ENCODE measurements around the gene ZBTB7C. TPM values are rescaled to one million over a fixed set of nuclear protein-coding genes. Genes with fewer than 3 reads are reported as not detected.

ZBTB7C gene
- total and polyA plus RNA-seq, 5 donors, result 0.88 to 3.7 (median 2.0) TPM

- no peak for ATAC-seq
- Histone ChIP-seq H3K4me3 (ENCODE audit: low read length) (no peak overlapping the region), H3K27ac (ENCODE audit: low read length) (no peak overlapping the region), H3K27me3 (ENCODE audit: control insufficient read depth, insufficient read depth) (no peaks in the 10 kb centered on the region), H3K4me1 (ENCODE audit: control insufficient read depth, insufficient read depth, low read length) (no peaks in the 10 kb centered on the region), H3K9me3 (ENCODE audit: control insufficient read depth, low read length) (no peaks in the 10 kb centered on the region)
- DNase-seq, result no peak
- WGBS, result 86% methylated on average over 5 of the region's 5 CpGs
- intact Hi-C loops (cut with DNase I), result no loop called here
These were observed 159.3 kb downstream of the ZBTB7C start for GRCh38 chr18:48249854-48250253.

- intact Hi-C loops (cut with DNase I), result no loop called here
- DNase-seq (no peak), ATAC-seq (no peak)
- Histone ChIP-seq H3K4me1 (ENCODE audit: control insufficient read depth, insufficient read depth, low read length) (no peaks in the 10 kb centered on the region), H3K9me3 (ENCODE audit: control insufficient read depth, low read length) (no peaks in the 10 kb centered on the region), H3K4me3 (ENCODE audit: low read length) (no peak overlapping the region), H3K27me3 (ENCODE audit: control insufficient read depth, insufficient read depth) (no peaks in the 10 kb centered on the region), H3K27ac (ENCODE audit: low read length) (no peak overlapping the region)
These were observed 164.7 kb downstream of the ZBTB7C start for GRCh38 chr18:48244530-48244929.

- H3K27ac ChIP-seq (ENCODE audit: low read length), result no peak overlapping the region
- DNase-seq (no peak), ATAC-seq (peak in 1 of 2 donors; percentile 24)
- no peaks in the 10 kb centered on the region for H3K27me3 ChIP-seq (ENCODE audit: control insufficient read depth, insufficient read depth)
- H3K4me3 ChIP-seq (ENCODE audit: low read length), result no peak overlapping the region
- WGBS, result 50% methylated on average over 3 of the region's 3 CpGs
- intact Hi-C loops (cut with DNase I), result no loop called here
- H3K9me3 ChIP-seq (ENCODE audit: control insufficient read depth, low read length), result no peaks in the 10 kb centered on the region
- no peaks in the 10 kb centered on the region for H3K4me1 ChIP-seq (ENCODE audit: control insufficient read depth, insufficient read depth, low read length)
These were observed 170.5 kb downstream of the ZBTB7C start for GRCh38 chr18:48238636-48239035.

DNA sequence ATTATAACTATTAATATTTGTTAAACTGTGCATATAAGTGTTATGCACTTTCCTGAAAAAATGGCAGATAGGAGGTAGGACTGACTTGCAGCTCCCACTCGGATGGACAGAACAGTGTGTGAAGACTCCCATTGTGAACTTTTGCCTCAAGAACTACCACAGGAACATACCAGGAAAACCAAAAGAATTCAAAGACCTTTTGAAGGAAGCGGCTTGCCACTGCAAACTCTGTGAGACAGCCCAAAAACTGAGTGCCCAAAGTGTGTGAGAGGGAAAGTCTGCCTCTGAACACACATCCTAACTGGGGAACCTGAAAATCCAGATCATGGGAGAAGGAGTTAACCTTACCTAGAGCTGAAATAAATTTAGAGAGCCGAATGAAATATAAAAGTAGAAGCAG, 171.0 kb downstream of the ZBTB7C start:
- H3K27me3 ChIP-seq (ENCODE audit: control insufficient read depth, insufficient read depth), result no peaks in the 10 kb centered on the region
- no peak overlapping the region for H3K27ac ChIP-seq (ENCODE audit: low read length)
- no peak for ATAC-seq
- H3K4me3 ChIP-seq (ENCODE audit: low read length), result no peak overlapping the region
- no peaks in the 10 kb centered on the region for H3K4me1 ChIP-seq (ENCODE audit: control insufficient read depth, insufficient read depth, low read length)
- intact Hi-C loops (cut with DNase I), result no loop called here
- no peak for DNase-seq
- H3K9me3 ChIP-seq (ENCODE audit: control insufficient read depth, low read length), result no peaks in the 10 kb centered on the region
- WGBS, result 70% methylated on average over 3 of the region's 3 CpGs

GRCh38 chr18:48236822-48237221, 172.4 kb downstream of the ZBTB7C start:
- Histone ChIP-seq H3K27me3 (ENCODE audit: control insufficient read depth, insufficient read depth) (no peaks in the 10 kb centered on the region), H3K4me3 (ENCODE audit: low read length) (no peak overlapping the region), H3K27ac (ENCODE audit: low read length) (no peak overlapping the region), H3K9me3 (ENCODE audit: control insufficient read depth, low read length) (no peaks in the 10 kb centered on the region), H3K4me1 (ENCODE audit: control insufficient read depth, insufficient read depth, low read length) (no peaks in the 10 kb centered on the region)
- WGBS, result 60% methylated on average over 2 of the region's 2 CpGs
- intact Hi-C loops (cut with DNase I), result no loop called here
- DNase-seq, result no peak
- peak in 1 of 2 donors; percentile 60 for ATAC-seq

GRCh38 chr18:48230467-48231113, 178.6 kb downstream of the ZBTB7C start:
- ATAC-seq (peak; percentile 56 to 57), DNase-seq (peak; percentile 60 to 87 (median 80))
- 85% methylated on average over 7 of the region's 7 CpGs for WGBS
- intact Hi-C loops (cut with DNase I), result no loop called here
- no peaks in the 10 kb centered on the region for H3K27me3 ChIP-seq (ENCODE audit: control insufficient read depth, insufficient read depth)
- H3K27ac ChIP-seq (ENCODE audit: low read length), result no peak overlapping the region
- H3K9me3 ChIP-seq (ENCODE audit: control insufficient read depth, low read length), result no peaks in the 10 kb centered on the region
- H3K4me1 ChIP-seq (ENCODE audit: control insufficient read depth, insufficient read depth, low read length), result peaks cover 15% of the 10 kb centered on the region
- no peak overlapping the region for H3K4me3 ChIP-seq (ENCODE audit: low read length)

- ATAC-seq, result peak in 1 of 2 donors; percentile 23
- H3K27ac ChIP-seq (ENCODE audit: low read length), result no peak overlapping the region
These were observed 179.6 kb downstream of the ZBTB7C start for GRCh38 chr18:48229552-48229981.

DNA sequence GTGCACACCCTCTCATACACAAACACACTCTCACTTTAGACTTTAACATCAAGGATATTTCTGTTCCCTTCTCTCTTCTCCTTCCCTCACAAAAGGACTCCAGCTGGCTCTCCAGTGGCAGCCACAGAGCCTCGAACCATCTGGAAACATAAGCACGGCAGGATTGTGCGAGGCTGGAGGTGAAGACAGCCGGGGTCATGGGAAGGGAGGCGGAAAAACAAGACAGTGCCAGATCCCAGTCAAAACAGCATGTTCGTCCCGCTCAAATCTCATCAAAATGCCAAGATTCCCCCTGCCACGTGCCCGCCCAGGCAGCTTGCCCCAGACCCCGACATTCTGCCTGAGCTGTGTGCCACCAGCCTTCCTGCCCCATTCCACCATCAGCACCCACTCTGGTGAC, 180.3 kb downstream of the ZBTB7C start:
- no peaks in the 10 kb centered on the region for H3K9me3 ChIP-seq (ENCODE audit: control insufficient read depth, low read length)
- WGBS, result 27% methylated on average over 10 of the region's 10 CpGs
- H3K4me3 ChIP-seq (ENCODE audit: low read length), result no peak overlapping the region
- peak overlapping the region; percentile 0 for H3K27ac ChIP-seq (ENCODE audit: low read length)
- DNase-seq (peak in 2 of 3 donors; percentile 66 to 68), ATAC-seq (peak; percentile 18 to 41)
- intact Hi-C loops (cut with DNase I), result loop anchor here in 1 of 4 donors (10.0 kb wide), 1 partner anchor 216 kb away; no protein-coding TSS in a partner anchor
- peaks cover 15% of the 10 kb centered on the region for H3K4me1 ChIP-seq (ENCODE audit: control insufficient read depth, insufficient read depth, low read length)
- no peaks in the 10 kb centered on the region for H3K27me3 ChIP-seq (ENCODE audit: control insufficient read depth, insufficient read depth)

More at GRCh38 chr18:48229552-48229981, 179.6 kb downstream of the ZBTB7C start:
- 23% methylated on average over 8 of the region's 8 CpGs for WGBS
- Histone ChIP-seq H3K4me1 (ENCODE audit: control insufficient read depth, insufficient read depth, low read length) (peaks cover 15% of the 10 kb centered on the region), H3K27me3 (ENCODE audit: control insufficient read depth, insufficient read depth) (no peaks in the 10 kb centered on the region), H3K4me3 (ENCODE audit: low read length) (no peak overlapping the region), H3K9me3 (ENCODE audit: control insufficient read depth, low read length) (no peaks in the 10 kb centered on the region)
- peak in 1 of 3 donors; percentile 59 for DNase-seq
- intact Hi-C loops (cut with DNase I), result loop anchor here in 1 of 4 donors (10.0 kb wide), 1 partner anchor 215 kb away; no protein-coding TSS in a partner anchor

GRCh38 chr18:48228301-48228715, 180.9 kb downstream of the ZBTB7C start:
- ATAC-seq, result peak; percentile 93
- no peak overlapping the region for H3K27ac ChIP-seq (ENCODE audit: low read length)

GRCh38 chr18:48227206-48227605, 182.0 kb downstream of the ZBTB7C start:
- H3K4me3 ChIP-seq (ENCODE audit: low read length), result no peak overlapping the region
- intact Hi-C loops (cut with DNase I), result loop anchor here in 1 of 4 donors (10.0 kb wide), 1 partner anchor 218 kb away; no protein-coding TSS in a partner anchor
- DNase-seq (no peak), ATAC-seq (peak in 1 of 2 donors; percentile 48)
- peaks cover 15% of the 10 kb centered on the region for H3K4me1 ChIP-seq (ENCODE audit: control insufficient read depth, insufficient read depth, low read length)
- no peak overlapping the region for H3K27ac ChIP-seq (ENCODE audit: low read length)
- WGBS, result 78% methylated on average over 6 of the region's 6 CpGs
- no peaks in the 10 kb centered on the region for H3K27me3 ChIP-seq (ENCODE audit: control insufficient read depth, insufficient read depth)
- no peaks in the 10 kb centered on the region for H3K9me3 ChIP-seq (ENCODE audit: control insufficient read depth, low read length)

More at GRCh38 chr18:48228301-48228715, 180.9 kb downstream of the ZBTB7C start:
- DNase-seq, result peak; percentile 86 to 91 (median 89)
- Histone ChIP-seq H3K4me1 (ENCODE audit: control insufficient read depth, insufficient read depth, low read length) (peaks cover 15% of the 10 kb centered on the region), H3K4me3 (ENCODE audit: low read length) (no peak overlapping the region), H3K27me3 (ENCODE audit: control insufficient read depth, insufficient read depth) (no peaks in the 10 kb centered on the region), H3K9me3 (ENCODE audit: control insufficient read depth, low read length) (no peaks in the 10 kb centered on the region)
- intact Hi-C loops (cut with DNase I), result loop anchor here in 1 of 4 donors (10.0 kb wide), 1 partner anchor 216 kb away; no protein-coding TSS in a partner anchor
- 36% methylated on average over 2 of the region's 2 CpGs for WGBS

GRCh38 chr18:48226401-48226800, 182.8 kb downstream of the ZBTB7C start:
- intact Hi-C loops (cut with DNase I), result loop anchor here in 1 of 4 donors (10.0 kb wide), 1 partner anchor 218 kb away; no protein-coding TSS in a partner anchor

More at GRCh38 chr18:48226401-48226800, 182.8 kb downstream of the ZBTB7C start:
- no peak overlapping the region for H3K27ac ChIP-seq (ENCODE audit: low read length)
- ATAC-seq, result no peak
- H3K4me1 ChIP-seq (ENCODE audit: control insufficient read depth, insufficient read depth, low read length), result peaks cover 15% of the 10 kb centered on the region
- 97% methylated on average over 1 of the region's 1 CpG for WGBS
- no peak overlapping the region for H3K4me3 ChIP-seq (ENCODE audit: low read length)
- no peaks in the 10 kb centered on the region for H3K27me3 ChIP-seq (ENCODE audit: control insufficient read depth, insufficient read depth)
- no peak for DNase-seq
- H3K9me3 ChIP-seq (ENCODE audit: control insufficient read depth, low read length), result no peaks in the 10 kb centered on the region

Measured in right cardiac atrium (tissue), 5 donors.